Mucosa of descending colon (tissue), 3 donors: ENCODE results near the gene FBXW11. TPM values are rescaled to one million over a fixed set of nuclear protein-coding genes. Genes with fewer than 3 reads are reported as not detected.
A peak's percentile ranks its signal among the peaks of the same experiment; 100 is the strongest.

Source experiments
- ATAC-seq: fragments of 200-7000 bp; cut with Tn5 transposase; one replicate; pipeline ENCODE4 v1.9.1; 2020; ENCODE audit warnings: mild to moderate bottlenecking, moderate library complexity
- DNase-seq, 3 donors: peaks; one replicate each; pipeline ENCODE4 v3.0.0-alpha.2; 2020
- H3K36me3 ChIP-seq: fragments of 200-600 bp; one replicate; pipeline ENCODE4 v1.8.0; 2021; ENCODE audit warnings: low read depth, mild to moderate bottlenecking
- H3K4me1 ChIP-seq: fragments of 200-600 bp; one replicate; pipeline ENCODE4 v1.8.0; 2021; ENCODE audit warnings: low read depth, mild to moderate bottlenecking
- H3K4me3 ChIP-seq: fragments of 200-600 bp; one replicate; pipeline ENCODE4 v1.8.0; 2021; ENCODE audit warnings: mild to moderate bottlenecking
- H3K9me3 ChIP-seq: fragments of 200-600 bp; one replicate; pipeline ENCODE4 v1.8.0; 2021; ENCODE audit warnings: mild to moderate bottlenecking
- intact Hi-C, 2 donors: fragments of 100-400 bp; cut with DNase I in 1 of 2; cut with micrococcal nuclease in 1 of 2; formaldehyde crosslinking; loops; one replicate each; pipeline versions ENCODE4 v1.11.0 to v1.11.1; 2022; cut with DNase I, micrococcal nuclease
- total RNA-seq, 3 donors: library from RNA; stranded (reverse); fragmentation: NEBNext Ultra II Directional in 2 of 3; extraction: Animal tissue kit (Norgen Biotek cat#: 25700) in 2 of 3; gene quantifications; one replicate each; pipeline versions ENCODE4 v1.2.1 to v1.2.4, GENCODE V29; 2021 to 2023
- TF ChIP-seq, protein P1 (sequence below): fragments of 200-600 bp; IDR thresholded peaks from one replicate; pipeline ENCODE4 v1.8.0; 2022; ENCODE audit warnings: antibody characterized with exemption, mild to moderate bottlenecking
- donor health status: DM: no; HTN: no; CAD: no; lungs with moderate emphysema.
- donor health status: DM: no; HTN: no; CAD: no.
- donor health status: DM: no; HTN: yes; CAD: no.

FBXW11 gene
- total RNA-seq, 3 donors from 2014 or later = 37.2 to 50.2 (median 39.5) TPM

DNA sequence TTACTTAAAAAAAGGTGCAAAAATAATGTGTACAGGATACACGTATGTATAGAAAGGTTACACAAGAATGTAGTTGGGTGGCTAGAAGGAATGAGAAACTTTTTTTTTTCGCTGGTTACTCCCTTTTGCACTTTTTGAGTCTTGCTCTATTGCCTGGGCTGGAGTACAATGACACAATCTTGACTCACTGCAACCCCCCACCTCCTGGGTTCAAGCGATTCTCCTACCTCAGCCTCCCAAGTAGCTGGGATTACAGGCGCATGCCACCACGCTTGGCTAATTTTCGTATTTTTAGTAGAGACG is 15.8 kb downstream of the FBXW11 start:
- ATAC-seq = no peak
- intact Hi-C loops = no loop called here
- DNase-seq = no peak
- Histone ChIP-seq H3K4me3 (no peak overlapping the region), H3K36me3 (no peaks in the 10 kb centered on the region), H3K4me1 (peaks cover 7% of the 10 kb centered on the region), H3K9me3 (no peaks in the 10 kb centered on the region)
- TF ChIP-seq, protein P1, sequence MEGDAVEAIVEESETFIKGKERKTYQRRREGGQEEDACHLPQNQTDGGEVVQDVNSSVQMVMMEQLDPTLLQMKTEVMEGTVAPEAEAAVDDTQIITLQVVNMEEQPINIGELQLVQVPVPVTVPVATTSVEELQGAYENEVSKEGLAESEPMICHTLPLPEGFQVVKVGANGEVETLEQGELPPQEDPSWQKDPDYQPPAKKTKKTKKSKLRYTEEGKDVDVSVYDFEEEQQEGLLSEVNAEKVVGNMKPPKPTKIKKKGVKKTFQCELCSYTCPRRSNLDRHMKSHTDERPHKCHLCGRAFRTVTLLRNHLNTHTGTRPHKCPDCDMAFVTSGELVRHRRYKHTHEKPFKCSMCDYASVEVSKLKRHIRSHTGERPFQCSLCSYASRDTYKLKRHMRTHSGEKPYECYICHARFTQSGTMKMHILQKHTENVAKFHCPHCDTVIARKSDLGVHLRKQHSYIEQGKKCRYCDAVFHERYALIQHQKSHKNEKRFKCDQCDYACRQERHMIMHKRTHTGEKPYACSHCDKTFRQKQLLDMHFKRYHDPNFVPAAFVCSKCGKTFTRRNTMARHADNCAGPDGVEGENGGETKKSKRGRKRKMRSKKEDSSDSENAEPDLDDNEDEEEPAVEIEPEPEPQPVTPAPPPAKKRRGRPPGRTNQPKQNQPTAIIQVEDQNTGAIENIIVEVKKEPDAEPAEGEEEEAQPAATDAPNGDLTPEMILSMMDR = no peak

DNA sequence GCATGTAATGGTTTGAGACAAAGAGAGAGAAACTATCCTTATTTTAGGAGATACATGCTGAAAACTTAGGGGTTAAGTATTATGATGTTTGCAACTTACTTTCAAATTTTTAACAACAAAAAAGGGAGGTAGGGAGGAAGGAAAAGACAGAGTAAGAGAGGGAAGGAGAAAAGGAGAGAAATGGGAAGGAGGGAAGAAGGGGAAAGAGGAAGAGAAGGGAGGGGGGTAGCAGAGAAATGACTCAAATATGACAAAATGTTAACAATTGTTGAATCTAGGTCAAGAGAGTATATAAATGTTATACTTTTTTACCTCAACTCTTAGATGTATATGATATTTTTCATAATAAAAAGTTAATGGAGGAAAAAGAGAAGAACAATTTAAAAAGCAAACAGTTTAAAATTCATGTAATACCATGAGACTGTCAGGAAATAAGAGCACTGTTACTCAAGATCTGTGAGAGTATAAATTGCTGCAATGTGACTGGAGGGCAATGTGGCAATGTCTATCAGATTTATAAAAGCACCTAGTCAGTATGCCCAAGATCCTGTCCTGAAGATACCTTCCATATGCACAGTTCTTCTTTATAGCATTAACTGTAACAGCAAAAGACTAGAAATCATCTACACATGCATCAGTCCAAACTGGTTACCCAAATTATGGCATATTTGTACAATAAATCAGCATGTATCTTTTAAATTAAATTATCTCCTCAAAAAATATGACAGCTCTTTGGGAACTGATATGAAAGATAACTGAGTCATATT is 16.3 kb downstream of the FBXW11 start:
- ATAC-seq = no peak
- H3K4me1 ChIP-seq = peaks cover 6% of the 10 kb centered on the region
- DNase-seq = no peak
- H3K9me3 ChIP-seq = no peaks in the 10 kb centered on the region
- H3K36me3 ChIP-seq = no peaks in the 10 kb centered on the region
- no peak overlapping the region for H3K4me3 ChIP-seq
- intact Hi-C loops = no loop called here
- TF ChIP-seq, protein P1 = no peak

DNA sequence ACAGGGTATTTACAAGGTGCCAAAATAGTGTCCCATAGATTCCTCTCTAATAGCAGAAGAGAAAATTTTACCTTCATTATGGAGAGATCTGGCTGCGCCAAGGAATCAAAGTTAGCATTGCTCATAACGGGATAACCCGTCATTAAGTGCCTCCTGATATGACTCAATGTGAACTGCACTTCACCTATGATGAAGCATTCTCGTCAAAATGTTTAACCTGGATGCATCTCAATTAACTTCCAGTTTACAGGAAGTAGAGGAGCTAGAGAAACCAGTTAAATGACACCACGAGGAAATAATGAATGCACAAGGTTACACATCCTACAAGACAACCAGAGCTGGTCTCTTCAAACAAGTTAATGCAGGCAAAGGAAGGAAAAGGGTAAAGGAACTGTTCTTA is 17.2 kb downstream of the FBXW11 start:
- Histone ChIP-seq H3K4me3 (no peak overlapping the region), H3K36me3 (no peaks in the 10 kb centered on the region), H3K9me3 (no peaks in the 10 kb centered on the region), H3K4me1 (peaks cover 6% of the 10 kb centered on the region)
- intact Hi-C loops = no loop called here
- ATAC-seq = peak; percentile 19
- TF ChIP-seq, protein P1 = no peak
- no peak for DNase-seq

GRCh38 chr5:171986772-171987171 is 19.7 kb downstream of the FBXW11 start:
- ATAC-seq = no peak
- DNase-seq = no peak
- Histone ChIP-seq H3K4me1 (peaks cover 6% of the 10 kb centered on the region), H3K36me3 (no peaks in the 10 kb centered on the region), H3K4me3 (no peak overlapping the region), H3K9me3 (no peaks in the 10 kb centered on the region)
- TF ChIP-seq, protein P1 = no peak
- intact Hi-C loops = no loop called here

DNA sequence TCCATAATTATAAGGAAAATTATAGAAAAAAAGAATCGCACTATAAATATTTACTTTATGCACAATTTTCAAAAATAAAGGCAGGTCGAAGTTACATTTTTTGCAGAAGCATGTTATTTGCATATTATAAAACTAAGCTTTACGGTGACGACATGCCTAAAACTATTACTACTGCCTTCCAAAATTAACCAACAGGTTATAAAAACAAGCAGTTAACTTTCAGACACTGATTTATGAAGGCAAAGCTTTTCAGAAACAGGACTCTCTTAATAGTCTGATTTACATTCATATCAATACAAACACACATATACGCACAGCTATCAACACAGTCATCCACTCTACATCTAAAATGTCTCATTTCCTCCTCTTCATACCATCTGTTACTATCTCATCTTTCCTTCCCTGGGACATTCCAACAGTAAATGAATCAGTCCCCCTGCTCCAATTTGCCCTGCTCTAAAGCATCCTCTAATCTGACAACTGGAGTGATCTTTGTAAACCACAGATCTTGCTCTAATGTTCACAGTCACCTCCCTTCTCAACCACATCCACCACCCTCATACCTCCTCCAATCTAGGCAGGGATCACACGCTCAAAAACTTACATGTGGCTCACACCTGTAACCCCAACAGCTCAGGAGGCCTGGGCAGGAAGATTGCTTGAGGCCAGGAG is 21.6 kb downstream of the FBXW11 start:
- peaks cover 9% of the 10 kb centered on the region for H3K9me3 ChIP-seq
- H3K4me1 ChIP-seq = peaks cover 6% of the 10 kb centered on the region
- TF ChIP-seq, protein P1 = no peak
- ATAC-seq (no peak), DNase-seq (no peak)
- intact Hi-C loops = no loop called here
- no peak overlapping the region for H3K4me3 ChIP-seq
- H3K36me3 ChIP-seq = no peaks in the 10 kb centered on the region
